Fibroblast of skin of left biceps (primary cell): ENCODE data around the gene MAN1A1.

Experiments
- DNase-seq, 2 experiments: peaks; one replicate each; pipeline ENCODE4 v3.0.0-alpha.2; 2013; ENCODE audit warnings: low read depth in 2 of 2

MAN1A1 gene

DNA sequence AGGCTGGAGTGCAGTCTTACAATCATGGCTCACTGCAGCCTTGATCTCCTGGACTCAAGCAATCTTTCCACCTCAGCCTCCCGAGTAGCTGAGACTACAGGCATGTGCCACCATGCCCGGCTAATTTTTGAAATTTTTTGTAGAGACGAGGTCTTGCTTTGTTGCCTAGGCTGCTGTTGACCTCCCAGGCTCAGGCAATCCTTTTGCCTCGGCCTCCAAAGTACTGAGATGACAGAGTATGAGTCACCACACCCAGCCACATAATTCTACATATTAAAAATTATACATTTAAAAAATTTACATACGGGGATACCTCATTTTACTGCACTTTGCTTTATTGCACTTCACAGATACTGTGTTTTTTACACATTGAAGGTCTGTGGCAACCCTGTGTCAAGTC lies 115.1 kb downstream of the MAN1A1 start:
- DNase-seq: no peak

GRCh38 chr6:119233312-119233984 lies 116.1 kb downstream of the MAN1A1 start:
- DNase-seq: no peak

DNA sequence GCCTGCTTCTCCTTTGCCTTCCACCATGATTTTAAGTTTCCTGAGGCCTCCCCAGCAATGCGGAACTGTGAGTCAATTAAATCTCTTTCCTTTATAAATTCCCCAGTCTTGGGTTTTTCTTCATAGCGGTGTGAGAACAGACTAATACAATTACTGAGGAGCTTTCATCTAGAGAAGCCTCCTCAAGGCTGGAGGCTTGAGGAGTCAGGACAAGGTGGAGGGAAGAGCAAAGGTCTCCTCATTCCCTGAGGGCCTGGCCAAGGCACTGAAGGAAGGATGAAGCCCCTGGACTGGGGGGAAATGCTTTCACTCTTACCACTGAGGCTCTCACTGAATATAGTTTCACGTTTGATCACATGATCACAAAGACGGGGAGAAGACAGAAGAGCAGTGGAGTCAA lies 118.2 kb downstream of the MAN1A1 start:
- DNase-seq: no peak

- DNase-seq: no peak
These were observed 119.4 kb downstream of the MAN1A1 start for GRCh38 chr6:119230160-119230559.

- no peak for DNase-seq
These were observed 122.2 kb downstream of the MAN1A1 start for GRCh38 chr6:119227377-119227776.

DNA sequence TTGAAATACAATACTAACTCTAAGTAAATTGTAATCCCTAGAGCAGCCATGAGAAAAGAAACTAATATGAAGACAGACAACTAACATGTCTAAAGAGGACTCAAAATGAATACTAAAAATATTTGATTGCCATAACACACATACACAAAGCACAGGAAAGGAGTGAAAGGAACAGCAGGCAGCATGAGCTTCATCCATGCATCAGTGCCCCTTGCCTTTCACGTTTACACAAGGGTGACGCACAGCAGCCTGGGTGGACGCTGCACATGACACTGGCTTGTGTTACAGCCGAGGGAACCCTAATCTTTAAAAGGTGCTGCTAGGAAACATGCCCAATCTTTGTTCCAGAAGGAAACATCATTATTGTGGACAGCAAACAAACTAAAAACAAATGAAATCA lies 123.5 kb downstream of the MAN1A1 start:
- DNase-seq: no peak

GRCh38 chr6:119224095-119224701 lies 125.4 kb downstream of the MAN1A1 start:
- no peak for DNase-seq

DNA sequence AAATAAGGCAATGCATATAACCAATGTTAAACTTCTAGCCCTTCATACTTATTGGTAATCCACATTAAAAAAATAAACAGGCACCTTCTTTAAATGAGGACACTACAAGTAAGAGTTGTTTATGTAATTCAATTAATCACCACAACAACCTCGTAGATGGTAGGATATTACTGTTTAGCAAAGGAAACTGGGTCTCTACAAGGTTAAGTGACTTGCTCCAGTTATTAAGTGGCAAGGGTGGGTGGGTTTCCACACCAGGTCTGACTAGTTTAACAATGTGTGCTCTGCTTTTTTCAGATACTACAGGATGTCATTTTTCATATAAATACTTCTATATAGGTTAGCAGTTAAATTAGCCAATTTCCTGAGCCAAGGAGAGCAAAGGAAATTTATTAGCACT lies 129.1 kb downstream of the MAN1A1 start:
- DNase-seq: no peak

GRCh38 chr6:119218548-119218947 lies 131.0 kb downstream of the MAN1A1 start:
- DNase-seq: no peak

GRCh38 chr6:119215885-119216590 lies 133.5 kb downstream of the MAN1A1 start:
- DNase-seq: no peak

DNA sequence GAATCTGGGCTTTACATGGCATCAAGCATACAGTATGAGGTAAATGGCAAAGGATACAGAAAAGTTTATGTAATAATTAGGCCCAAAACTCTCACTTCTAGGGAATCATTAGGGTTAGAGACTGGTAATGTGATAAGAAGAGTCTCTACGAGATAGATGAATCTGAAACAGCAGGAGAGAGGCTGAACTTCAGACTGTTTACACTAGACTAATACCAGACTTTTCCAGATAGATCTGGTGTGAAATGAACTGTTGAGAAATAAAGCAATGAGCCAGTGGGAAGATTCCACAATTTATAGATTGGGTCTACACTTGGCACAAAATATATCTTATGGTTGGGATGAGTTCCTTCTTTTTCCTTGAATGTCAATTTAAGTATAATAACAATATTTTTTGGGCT lies 134.3 kb downstream of the MAN1A1 start:
- no peak for DNase-seq

GRCh38 chr6:119210596-119210995 lies 139.0 kb downstream of the MAN1A1 start:
- DNase-seq: no peak

GRCh38 chr6:119209452-119210205 lies 139.9 kb downstream of the MAN1A1 start:
- DNase-seq: no peak

DNA sequence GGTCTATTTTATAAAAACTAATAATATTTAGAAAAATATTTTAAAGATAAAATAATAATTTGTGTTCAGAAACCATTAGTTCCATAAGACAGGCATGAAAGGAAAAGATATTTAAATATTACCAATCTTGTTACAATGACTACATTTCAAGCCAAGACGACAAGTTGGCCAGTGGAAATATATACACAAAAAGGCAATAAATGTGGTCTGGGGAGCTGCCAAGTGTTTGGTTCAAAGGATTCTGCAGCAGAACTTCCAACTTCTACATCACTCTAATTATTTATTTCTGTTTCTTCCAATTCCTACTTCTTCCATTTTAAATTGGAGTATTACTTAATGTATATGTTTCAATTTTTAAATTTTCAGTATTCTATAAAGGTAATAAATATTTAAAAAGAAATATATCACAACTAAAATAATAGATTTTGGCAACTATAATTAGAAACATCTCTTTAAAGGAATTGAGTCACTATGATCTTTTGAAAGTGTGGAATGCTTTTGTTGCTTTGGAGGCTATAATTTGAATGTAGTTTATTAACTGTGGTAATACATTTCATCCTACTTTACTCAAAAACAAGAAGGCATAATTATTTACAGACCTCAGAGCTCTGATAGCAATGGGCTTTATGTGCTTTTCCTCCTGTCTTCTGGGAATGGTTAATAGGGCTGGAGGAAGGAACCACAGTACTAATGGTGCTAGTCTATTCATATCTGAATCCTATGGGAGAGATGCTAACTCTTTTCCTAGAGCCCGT lies 141.4 kb downstream of the MAN1A1 start:
- DNase-seq: peak; percentile 57 to 58

DNA sequence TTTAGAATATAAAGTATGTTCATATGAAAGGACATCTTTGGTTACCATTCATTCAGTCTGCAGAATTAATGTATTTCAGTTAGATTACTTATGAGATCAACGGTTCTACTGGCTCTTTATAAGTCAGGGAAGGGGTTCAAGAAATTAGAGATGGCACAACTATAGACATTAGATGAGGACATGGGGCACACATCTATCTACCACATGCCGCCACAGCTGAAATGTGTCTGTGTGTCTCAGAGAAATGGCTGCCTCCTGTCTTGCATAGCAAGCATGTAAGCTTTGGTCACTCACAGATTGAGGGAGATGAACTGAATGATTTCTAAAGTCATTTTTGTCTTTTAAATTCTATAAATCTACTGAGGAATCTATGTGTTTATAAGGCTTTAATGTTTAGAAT lies 142.2 kb downstream of the MAN1A1 start:
- no peak for DNase-seq

DNA sequence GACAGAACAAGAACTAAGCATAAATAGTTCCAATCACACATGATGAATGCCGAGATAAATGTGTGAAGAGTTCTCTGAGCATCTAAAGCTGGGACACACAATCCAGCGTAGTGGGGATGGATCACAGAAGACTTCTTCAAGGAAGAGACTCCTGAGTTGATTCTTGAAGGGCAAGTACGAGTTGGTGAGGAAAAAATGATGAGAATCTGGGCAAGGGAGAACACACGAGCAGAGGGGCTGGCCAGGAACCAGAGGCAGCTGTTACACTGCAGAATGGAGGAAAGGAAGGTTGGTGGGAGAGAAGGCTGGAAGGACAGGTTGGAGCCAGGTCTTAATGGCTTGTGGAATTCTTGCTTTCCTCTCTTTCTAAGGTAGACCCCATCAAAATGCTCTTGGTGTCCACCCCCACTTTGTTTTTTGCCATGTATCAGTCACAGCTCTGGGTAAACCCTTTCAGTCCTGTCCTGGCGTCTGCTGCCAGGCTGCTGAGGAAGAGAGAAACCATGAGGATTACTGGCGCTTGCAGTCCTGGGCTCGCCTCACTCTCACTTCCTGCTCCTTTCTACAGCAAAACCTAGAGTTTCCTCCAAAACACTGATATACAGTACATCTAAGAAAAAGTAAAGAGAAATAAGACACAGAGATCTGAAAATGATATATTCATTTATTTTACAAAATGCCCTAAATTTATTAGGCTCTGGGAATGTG lies 143.5 kb downstream of the MAN1A1 start:
- DNase-seq: no peak

DNA sequence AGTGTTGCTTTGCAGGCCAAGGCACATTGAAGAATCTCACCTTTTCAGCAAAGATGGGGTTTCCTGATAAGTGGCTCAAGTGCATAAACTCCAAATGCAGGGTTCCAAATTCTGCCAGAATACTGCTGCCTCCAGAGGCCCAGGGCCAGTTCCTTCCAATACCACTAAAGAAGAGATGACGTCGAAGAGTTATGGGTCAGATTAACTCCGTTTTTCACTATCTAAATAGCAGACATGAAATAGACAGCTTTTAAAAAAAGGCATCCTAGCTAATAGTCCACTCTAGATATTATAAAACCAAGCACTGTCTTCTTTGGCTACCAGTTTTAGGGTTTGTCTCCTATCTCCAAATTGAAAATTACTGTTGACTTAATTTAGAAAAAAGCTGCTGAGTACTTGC lies 144.8 kb downstream of the MAN1A1 start:
- DNase-seq: no peak

GRCh38 chr6:119201480-119201879 lies 148.1 kb downstream of the MAN1A1 start:
- no peak for DNase-seq

DNA sequence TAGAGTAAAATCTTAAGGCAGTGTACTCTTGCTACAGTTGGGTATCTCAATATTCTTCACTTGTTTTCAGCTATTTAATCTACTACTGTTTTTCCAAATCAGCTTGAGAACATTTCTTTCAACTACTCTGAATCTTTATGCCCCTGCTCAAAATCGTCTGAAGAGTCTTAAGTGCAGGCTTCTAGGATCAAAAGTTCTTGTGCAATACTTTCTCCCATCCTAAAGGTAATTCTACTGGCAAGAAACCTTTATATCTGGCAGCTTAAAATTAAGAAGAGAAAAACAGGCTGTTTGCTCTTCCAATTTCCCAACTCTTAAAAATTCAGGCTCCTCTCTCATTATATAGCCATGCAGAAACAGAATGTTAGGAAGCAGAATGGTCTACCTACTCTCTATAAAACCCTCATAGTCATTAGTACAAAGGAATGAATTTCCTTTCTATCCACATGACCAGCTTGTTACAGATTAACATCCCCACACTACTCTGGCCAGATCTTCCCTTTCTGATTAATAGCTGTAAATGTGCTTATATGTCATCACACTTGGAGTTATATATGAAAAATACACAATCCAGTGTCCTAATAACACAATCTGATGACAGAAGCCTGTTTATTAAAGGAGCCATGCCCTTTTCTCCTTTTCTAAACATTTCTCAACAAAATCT lies 148.9 kb downstream of the MAN1A1 start:
- no peak for DNase-seq

GRCh38 chr6:119197271-119197670 lies 152.3 kb downstream of the MAN1A1 start:
- no peak for DNase-seq

- no peak for DNase-seq
These were observed 152.8 kb downstream of the MAN1A1 start for GRCh38 chr6:119196715-119197114.
